Stimulated activated CD8-positive, alpha-beta memory T cell treated with anti-CD3 and anti-CD28 coated beads, Interleukin-4, amount 100 ng/mL, for 4 hours (primary cell): ENCODE results near the gene NR6A1.

Experiments used
- DNase-seq, 2 donors: peaks; one replicate each; pipeline ENCODE4 v3.0.0-alpha.2; 2020; ENCODE audit warnings: low read depth in 2 of 2, low spot score in 1 of 2

Gene NR6A1

DNA sequence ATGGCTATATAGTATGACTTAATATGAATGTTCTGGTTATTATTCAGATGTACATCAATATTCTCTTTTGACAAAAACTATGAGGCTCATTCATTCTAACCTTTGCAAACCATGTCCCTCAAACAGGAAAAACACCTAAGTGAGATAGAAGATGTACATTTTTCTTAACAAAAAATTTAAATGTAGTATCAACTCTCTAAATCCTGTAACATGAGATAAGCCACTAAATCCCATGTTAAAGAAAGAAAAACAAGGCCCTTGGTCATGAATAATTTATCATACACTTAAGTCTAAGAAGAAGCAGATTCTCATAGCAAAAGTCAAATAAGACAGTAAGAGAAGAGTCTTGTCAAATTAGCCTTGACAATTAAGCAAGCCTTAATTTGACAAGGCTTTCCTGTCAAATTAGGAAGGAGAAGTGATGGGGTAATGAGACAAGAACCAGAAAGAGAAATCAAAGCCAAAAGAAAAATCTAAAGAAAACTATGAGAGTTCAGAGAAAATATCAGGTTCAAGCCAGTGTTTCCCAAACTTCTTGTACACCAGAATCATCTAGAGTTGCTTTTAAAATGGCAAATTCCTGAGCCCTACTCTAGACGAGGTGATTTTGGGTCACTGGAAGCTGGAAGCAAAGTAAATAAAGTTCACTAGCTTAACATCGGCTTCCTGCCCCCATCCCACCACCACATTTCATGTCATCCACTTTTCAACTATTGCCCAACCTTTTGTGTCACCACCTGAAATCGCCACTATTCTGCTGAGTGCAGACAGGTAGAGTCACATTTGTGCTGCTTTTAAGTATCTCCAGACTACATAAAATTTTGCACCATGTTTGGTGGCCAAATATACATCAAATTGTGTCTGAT lies 76.5 kb downstream of the NR6A1 start:
- no peak for DNase-seq

- DNase-seq = no peak
These were observed 77.7 kb downstream of the NR6A1 start for GRCh38 chr9:124693403-124693802.

DNA sequence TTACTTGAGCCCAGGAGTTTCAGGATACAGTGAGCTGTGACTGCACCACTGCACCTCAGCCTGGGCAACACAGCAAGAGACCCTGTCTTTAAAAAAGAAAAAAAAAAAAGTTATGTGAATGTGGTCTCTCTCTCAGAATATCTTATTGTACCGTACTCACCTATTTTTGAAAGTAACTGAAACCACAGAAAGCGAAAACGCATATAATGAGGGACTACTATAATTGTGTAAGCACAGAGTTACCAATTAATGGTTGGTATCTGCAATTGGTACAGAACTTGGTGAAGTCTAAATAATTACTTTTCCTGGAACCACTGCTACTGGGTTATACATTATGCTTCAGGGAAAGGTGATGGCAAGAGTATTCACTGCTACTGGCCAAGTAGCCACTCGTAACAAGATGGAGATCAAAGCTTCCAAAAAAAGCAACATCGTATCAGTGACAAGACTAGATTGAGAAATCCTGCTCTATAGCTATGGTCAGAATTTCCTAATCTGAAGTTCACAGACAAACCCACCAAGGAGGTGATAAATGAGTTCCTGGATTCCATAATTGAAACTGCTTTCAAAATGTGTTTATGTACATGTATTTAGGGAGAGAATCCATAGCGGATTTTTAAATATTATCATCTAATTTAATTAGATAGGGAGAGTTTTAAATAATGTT lies 82.7 kb downstream of the NR6A1 start:
- DNase-seq = no peak

DNA sequence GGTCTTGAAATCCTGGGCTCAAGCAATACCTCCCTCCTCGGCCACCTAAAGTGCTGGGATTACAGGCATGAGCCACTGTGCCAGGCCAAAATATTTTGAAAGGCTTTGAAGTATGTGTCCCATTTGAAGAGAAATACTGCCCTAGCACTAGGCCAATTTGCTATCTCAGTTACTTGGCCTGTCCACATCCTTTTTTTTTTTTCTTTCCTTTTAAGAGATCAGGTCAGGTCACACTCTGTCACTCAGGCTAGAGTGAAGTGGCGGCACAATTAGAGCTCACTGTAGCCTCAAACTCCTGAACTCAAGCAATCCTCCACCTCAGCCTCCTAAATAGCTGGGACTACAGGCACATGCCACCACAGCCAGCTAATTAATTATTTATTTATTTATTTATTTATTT lies 84.2 kb downstream of the NR6A1 start:
- no peak for DNase-seq

DNA sequence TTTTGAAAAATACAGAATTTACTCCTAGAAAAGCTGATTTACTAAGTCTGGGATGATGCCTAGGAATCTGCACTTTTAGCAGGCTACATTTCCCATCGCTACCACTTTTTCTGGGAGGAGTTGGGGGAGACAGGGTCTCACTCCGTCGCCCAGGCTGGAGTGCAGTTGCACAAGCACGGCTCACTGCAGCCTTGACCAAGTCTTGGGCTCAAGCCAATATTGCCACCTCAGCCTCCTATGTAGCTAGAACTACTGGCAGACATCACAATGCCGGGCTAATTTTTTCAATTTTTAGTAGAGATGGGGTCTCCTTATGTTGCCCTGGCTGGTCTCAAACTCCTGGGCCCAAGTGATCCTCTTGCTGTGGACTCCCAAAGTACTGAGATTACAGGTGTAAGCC lies 85.9 kb downstream of the NR6A1 start:
- DNase-seq = no peak

GRCh38 chr9:124684169-124684568 lies 86.9 kb downstream of the NR6A1 start:
- no peak for DNase-seq

DNA sequence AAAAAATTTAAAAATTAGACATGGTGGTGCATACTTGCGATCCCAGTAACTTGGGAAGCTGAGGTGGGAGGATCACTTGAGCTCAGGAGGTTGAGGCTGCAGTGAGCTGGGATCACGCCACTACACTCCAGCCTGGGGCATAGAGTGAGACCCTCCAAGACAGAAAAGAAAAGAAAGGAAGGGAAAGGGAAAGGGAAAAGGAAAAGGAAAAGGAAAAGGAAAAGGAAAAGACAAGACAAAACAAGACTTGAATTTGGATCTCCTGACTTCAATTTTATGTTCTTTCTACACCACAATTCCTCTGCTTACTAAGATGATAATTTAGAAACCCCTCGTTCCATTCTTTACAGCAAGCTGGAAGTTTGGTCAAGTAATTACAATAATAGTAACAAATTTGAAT lies 88.1 kb downstream of the NR6A1 start:
- DNase-seq = no peak

DNA sequence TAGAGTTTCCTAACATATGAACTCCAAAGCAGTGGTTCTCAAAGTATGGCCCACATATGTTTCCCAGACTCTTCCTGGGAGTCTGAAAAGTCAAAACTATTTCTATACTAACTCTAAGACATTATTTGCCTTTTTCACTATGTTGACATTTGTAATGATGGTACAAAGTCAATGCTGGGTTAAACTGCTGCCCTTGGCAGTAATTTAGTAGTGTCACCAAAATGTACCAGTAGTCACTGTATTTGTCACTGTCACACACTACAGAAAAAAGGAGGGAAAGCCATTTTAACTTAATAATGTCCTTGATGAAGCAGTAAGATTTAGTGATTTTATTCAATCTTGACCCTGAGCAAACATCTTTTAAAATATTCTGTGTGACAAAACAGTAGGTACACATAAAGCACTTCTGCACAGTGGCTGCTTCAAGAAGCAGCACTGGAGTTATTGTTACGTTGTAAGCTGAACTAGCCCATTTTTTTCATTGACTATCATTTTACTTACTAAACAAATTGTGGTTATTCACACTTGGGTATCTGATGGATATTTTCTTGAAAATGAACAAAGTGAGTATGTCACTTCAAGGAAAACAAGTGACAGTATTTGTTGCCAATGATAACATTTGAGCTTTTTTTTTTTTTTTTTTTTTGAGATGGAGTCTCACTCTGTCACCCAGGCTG lies 90.3 kb downstream of the NR6A1 start:
- no peak for DNase-seq

DNA sequence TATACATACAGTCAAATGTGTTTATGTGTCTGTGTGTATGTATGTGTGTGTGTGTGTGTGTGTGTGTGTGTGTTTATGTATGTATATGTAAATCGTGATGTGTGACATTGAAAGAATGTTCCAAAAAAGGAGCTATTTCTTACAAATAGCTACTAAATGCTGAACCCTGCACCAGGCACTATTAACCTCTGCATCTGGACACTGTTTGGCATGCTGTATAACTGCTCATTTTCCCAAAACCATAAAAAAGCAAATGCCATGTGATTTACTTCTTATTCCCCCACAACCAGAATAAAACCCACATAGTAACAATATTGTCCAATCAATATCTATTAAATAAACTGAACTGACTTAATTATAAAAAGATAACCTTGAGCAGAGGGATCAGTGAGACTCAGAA lies 91.1 kb downstream of the NR6A1 start:
- no peak for DNase-seq

- DNase-seq = no peak
These were observed 95.0 kb downstream of the NR6A1 start for GRCh38 chr9:124676159-124676551.

- no peak for DNase-seq
These were observed 95.6 kb downstream of the NR6A1 start for GRCh38 chr9:124675261-124676158.

DNA sequence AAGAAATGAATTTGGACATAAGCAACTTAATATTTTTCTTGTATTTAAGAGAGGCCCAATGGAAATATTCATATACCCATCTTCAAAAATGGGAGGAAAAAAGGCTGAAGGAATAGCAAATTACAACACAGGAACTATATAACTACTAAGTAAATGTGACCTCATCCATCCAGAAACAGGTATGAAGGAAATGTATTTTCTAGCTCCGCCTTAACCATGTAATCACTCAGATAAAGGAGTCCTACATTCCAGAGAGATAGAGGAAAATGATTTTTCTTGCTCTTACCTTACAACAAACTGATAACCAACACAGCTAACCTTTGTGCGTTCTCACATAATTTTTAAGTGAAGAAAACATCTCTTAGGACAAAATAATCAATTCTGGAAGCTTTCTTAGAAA lies 96.5 kb downstream of the NR6A1 start:
- no peak for DNase-seq

DNA sequence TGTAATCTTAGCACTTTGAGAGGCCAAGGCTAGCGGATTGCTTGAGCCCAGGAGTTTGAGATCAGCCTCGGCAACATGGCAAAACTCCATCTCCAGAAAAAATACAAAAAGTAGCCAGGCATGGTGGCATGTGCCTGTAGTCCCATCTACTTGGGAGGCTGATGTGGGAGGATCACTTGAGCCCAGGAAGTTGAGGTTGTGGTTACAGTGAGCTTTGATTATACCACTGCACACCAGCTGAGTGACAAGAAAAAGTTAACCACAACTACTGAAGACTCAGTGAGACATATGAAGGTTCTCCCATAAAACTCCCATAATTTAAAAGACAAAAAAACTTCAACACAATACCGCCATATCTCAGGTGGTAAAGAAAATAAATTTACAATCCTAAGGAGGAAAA lies 98.0 kb downstream of the NR6A1 start:
- no peak for DNase-seq

- DNase-seq = no peak
These were observed 99.2 kb downstream of the NR6A1 start for GRCh38 chr9:124671861-124672260.

DNA sequence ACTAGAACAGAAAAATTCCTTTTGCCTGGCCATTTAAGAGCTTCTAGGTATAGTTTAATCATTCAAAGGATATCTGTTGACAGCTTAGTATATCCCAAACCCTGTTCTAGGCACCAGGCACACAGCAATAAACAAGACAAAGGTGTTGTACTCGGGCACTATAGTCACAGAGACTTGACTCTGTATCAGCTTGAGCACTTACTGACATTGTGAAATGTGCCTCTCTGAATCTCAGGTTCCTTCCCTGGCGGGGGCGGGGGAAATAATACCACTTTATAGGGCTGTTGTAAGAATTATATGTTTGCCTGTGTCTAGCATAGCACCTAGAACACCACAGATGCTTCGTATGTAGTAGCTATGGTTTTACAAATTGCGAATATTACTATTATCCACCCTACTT lies 104.5 kb downstream of the NR6A1 start:
- no peak for DNase-seq

GRCh38 chr9:124665391-124666058 lies 105.6 kb downstream of the NR6A1 start:
- DNase-seq = no peak

- no peak for DNase-seq
These were observed 107.0 kb downstream of the NR6A1 start for GRCh38 chr9:124664143-124664542.

DNA sequence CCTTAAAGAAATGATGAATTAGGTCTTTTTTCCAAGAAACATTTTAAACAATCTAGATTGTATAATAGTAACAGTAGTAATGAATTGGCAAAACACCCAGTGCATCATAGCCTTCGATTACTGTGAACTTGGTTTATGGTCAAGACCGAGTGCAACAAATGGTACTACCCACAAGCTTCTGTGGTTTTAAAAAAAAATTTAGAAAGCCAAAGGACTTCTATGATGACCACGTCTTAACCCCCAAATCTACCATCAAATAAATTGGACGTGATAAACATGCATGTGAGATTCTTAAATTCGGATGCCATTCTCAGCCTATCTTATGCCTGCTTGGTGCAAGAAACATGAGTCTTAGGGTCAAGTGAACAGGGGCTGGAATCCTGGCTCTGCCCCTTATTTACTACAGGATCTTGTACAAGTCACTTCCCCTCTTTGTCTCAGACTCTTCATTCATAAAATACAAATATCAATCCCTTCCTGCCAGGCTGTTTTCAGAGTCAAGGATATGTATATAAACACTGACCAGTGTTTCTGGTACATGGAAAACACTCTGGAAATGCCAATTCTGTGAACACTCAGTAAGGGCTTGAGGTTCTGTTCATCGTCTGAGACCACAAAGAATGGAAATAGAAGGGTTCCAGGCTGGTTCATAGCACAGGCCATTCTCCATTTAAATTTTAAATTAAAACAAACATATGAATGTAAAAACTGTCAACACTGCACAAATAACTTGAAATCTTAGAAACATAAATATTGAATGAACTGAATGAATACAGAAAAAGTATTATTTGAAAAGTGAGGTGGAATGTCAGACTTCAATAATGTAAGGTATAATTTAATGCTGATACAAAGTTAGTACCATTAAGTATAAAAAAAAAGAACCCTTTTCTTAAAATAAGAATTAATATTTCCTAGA lies 107.8 kb downstream of the NR6A1 start:
- no peak for DNase-seq

DNA sequence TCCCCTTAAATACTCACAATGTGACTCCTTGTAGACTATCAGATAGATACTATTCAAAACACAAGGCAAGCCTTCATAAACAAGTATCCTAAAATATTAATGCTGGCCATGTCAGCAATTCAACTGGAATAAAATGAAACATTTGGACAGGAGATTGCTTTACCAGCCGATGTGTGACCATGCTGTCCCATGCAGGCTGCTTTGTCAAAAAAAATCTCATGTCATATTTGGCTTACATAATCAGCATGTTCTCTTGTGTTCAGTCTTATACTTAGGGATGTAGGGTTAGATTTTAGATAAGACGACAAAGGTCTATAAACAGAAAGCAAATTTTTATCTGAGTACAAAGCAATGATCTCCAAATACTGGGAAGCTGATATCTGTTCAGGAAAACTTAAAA lies 108.5 kb downstream of the NR6A1 start:
- no peak for DNase-seq

- no peak for DNase-seq
These were observed 109.8 kb downstream of the NR6A1 start for GRCh38 chr9:124661271-124661670.
